Naive thymus-derived CD8-positive, alpha-beta T cell (primary cell): Measurements from ENCODE around the gene BANP. TPM values are rescaled to one million over a fixed set of nuclear protein-coding genes. Genes with fewer than 3 reads are reported as not detected.
"Not testable (repeated sequence)": the region's sequence is repeated elsewhere in the genome, so short reads cannot be mapped to it uniquely, and the experiment has no call there.

Experiments
- ATAC-seq, 2 donors: fragments of 150-1000 bp; cut with Tn5 transposase in 1 of 2; sonication (Bioruptor Pico), chemical (Tn5 transposase) in 1 of 2; 1 replicate in 1 of 2; 2 replicates in 1 of 2; pipeline ENCODE4 v1.10.0; 2021; ENCODE audit warnings: mild to moderate bottlenecking in 2 of 2, moderate library complexity in 2 of 2
- POLR2A ChIA-PET: fragments of 350-600 bp; sonication (Branson Sonifier 250); formaldehyde crosslinking; loops from one replicate; lab custom pipeline; 2021; ENCODE audit warnings: antibody characterized with exemption; lab: Charles Lee
- DNase-seq, 10 donors: peaks; one replicate each; pipeline versions ENCODE4 v3.0.0 to v3.0.0-alpha.2; 2020 to 2022
- H3K27ac Mint-ChIP-seq, 10 donors: one replicate each; pipeline ENCODE4 v1.8.0; 2020 to 2022; ENCODE audit warnings: mild to moderate bottlenecking in 10 of 10, mixed read lengths in 10 of 10, moderate library complexity in 4 of 10, inconsistent platforms in 1 of 10
- H3K27me3 Mint-ChIP-seq, 5 donors: one replicate each; pipeline ENCODE4 v1.8.0; 2021 to 2022; ENCODE audit warnings: mixed read lengths in 5 of 5
- H3K36me3 Mint-ChIP-seq, 3 donors: one replicate each; pipeline ENCODE4 v1.8.0; 2020 to 2022; ENCODE audit warnings: mixed read lengths in 3 of 3, mild to moderate bottlenecking in 2 of 3, inconsistent platforms in 1 of 3
- H3K4me1 Mint-ChIP-seq, 4 donors: one replicate each; pipeline ENCODE4 v1.8.0; 2021 to 2022; ENCODE audit warnings: mixed read lengths in 4 of 4
- H3K4me3 Mint-ChIP-seq, 10 donors: one replicate each; pipeline ENCODE4 v1.8.0; 2020 to 2022; ENCODE audit warnings: mild to moderate bottlenecking in 10 of 10, mixed read lengths in 10 of 10, moderate library complexity in 6 of 10, inconsistent platforms in 1 of 10
- H3K9me3 Mint-ChIP-seq, 9 donors: one replicate each; pipeline ENCODE4 v1.8.0; 2020 to 2022; ENCODE audit warnings: mixed read lengths in 9 of 9, mild to moderate bottlenecking in 3 of 9, inconsistent platforms in 1 of 9, moderate library complexity in 1 of 9
- polyA plus RNA-seq, 3 donors: library from polyadenylated mRNA; unstranded; fragments of 300-500 nt; fragmentation: Illumina TruSeq; gene quantifications; one replicate each; pipeline ENCODE4 v1.2.3, GENCODE V29; 2021
- total RNA-seq, 8 experiments: library from RNA in 2 of 8; stranded (reverse) in 2 of 8; gene quantifications; one replicate each; pipeline ENCODE4 v1.2.3 and lab custom pipeline; 2021 to 2026

Gene BANP
- total and polyA plus RNA-seq, 5 experiments from 2014 or later, result 13.4 to 89.4 (median 29.1) TPM

DNA sequence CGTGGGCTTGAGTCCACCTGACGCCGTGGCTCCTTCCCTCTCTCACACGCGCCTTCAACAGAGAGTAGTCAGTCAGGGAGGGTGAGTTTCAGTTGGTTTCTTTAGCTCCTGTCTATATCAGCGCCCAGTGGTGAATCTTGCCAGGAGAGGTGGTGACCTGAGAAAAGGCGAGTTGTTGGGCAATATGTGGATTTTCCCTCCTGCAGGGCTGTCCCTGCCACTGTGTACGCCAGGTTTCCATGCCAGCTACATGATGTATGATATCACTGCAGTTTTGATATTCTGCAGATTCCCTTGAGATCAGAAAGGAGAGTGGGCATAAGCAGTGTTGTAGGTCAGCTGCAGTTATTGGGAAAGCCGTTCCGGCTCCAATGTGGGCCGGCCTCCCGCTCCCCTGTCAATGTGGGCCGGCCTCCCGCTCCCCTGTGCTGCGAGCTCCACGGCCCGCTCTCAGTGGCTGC lies 31.4 kb downstream of the BANP start:
- no peak for DNase-seq
- POLR2A ChIA-PET, result no interaction called here
- peak overlapping the region in 2 of 10 donors; percentile 19 to 27 for H3K27ac Mint-ChIP-seq
- no peaks in the 10 kb centered on the region for H3K9me3 Mint-ChIP-seq
- H3K4me1 Mint-ChIP-seq, result peaks cover 0 to 62% (median 29%) of the 10 kb centered on the region in 4 donors
- no peak overlapping the region for H3K4me3 Mint-ChIP-seq
- H3K27me3 Mint-ChIP-seq, result no peaks in the 10 kb centered on the region
- ATAC-seq, result no peak
- H3K36me3 Mint-ChIP-seq, result peaks cover 8 to 85% (median 36%) of the 10 kb centered on the region in 3 donors

DNA sequence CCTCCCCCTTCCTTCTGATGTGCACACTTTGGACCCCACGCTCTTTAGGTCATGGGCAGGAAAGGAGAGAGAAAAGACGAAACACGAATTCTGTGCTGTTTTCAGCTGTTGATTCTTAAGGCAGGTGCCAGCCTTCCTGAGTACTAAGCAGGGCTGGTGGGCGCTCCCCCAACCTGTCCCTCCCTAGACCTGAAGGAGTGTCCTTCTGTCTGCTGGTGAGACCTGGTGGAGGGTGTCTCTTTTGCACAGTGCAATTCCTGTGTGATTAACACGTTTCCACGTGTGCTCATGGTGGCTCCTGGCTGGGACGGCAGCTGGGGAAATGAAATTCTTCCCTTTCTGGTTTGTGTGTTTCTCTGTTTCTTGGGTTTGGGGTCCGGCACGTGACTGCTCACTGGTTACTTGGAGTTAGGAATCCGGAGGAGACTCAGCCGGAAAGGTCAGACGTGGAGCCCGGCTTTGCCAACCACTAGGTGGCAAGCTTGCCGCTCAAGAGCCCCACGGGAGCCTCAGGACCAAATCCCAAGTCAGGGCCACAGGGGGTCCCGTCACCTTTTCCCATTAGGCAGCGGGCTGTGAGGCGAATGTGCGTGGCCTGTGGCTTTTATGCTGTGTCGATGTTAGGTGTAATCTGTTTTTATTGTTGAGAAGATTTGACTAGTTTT lies 32.0 kb downstream of the BANP start:
- Mint-ChIP-seq H3K36me3 (peaks cover 8 to 86% (median 34%) of the 10 kb centered on the region in 3 donors), H3K27ac (peak overlapping the region in 1 of 10 donors; percentile 27), H3K4me1 (peaks cover 0 to 62% (median 29%) of the 10 kb centered on the region in 4 donors)
- ATAC-seq, H3K27me3 Mint-ChIP-seq, H3K9me3 Mint-ChIP-seq, POLR2A ChIA-PET, H3K4me3 Mint-ChIP-seq, DNase-seq: not testable (repeated sequence)

DNA sequence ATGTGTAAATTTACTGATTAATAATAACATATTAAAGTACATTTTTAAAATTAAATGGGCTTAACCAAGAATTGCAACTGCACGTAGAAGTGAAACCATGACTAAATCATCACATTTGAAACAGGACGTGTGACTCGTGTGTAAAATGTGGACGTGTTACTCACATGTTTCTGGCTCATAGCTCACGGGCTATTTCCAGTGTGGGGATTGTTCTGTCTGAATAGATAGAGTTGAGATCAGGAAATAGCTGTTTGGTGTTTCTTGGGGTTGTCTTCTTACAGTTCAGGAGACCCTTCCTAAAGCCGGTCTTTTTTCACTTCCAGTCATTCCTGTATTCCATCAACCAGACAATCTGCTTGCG lies 32.5 kb downstream of the BANP start:
- H3K9me3 Mint-ChIP-seq, H3K4me3 Mint-ChIP-seq, DNase-seq, H3K27ac Mint-ChIP-seq, POLR2A ChIA-PET, H3K27me3 Mint-ChIP-seq, ATAC-seq: not testable (repeated sequence)
- H3K4me1 Mint-ChIP-seq, result peaks cover 0 to 60% (median 28%) of the 10 kb centered on the region in 4 donors
- peaks cover 8 to 85% (median 33%) of the 10 kb centered on the region in 3 donors for H3K36me3 Mint-ChIP-seq

DNA sequence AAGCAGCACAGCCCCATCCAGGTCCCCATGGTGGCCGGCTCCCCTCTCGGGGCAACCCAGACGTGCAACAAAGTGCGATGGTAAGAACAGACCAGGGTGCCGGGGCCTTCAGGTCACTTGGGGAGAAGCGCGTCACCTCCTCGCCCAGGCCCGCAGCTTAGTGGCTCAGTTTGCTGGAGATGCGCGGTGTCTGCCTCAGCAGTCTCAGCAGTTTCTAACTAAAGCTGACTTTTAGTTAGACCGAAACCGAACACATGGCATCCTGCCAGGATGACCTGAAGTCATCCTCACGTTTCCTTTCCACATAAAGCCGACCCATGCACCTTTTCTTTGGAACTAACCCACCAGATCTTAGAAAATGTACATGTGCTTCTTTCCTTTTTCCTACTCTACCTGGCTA lies 32.9 kb downstream of the BANP start:
- H3K27me3 Mint-ChIP-seq, DNase-seq, POLR2A ChIA-PET, ATAC-seq, H3K4me3 Mint-ChIP-seq, H3K27ac Mint-ChIP-seq, H3K9me3 Mint-ChIP-seq: not testable (repeated sequence)
- Mint-ChIP-seq H3K36me3 (peaks cover 8 to 86% (median 30%) of the 10 kb centered on the region in 3 donors), H3K4me1 (peaks cover 0 to 55% (median 24%) of the 10 kb centered on the region in 4 donors)

DNA sequence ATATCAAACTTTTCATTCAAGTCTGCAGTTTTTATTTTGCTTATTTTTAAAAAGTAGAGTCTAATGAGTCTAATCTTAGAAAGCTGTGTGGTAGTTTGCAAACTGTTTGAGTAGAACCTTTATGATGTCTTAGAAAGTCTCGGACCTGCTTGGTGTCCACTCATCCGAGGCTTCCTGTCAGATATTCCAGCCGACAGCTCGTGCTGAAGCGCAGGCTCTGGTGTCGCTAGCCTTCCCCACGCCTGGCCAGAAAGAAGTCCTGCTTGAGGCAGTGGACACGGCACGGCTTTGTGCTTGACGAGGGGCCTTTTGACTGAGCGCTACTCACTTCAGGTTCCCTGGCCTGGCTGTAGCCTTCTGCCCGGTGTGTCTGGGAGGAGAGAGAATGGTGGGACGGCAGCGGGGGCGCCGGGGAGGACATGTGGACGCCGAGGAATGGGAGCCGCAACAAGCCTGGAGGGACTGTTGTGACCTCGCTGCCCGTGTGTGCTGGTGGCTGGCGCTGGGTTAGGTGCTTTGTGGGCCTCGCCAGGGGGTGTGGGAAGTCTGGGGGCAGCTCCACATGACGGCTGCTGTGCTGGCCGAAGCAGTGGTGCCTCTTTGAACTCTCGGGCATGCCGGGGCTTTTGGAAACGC lies 33.5 kb downstream of the BANP start:
- no peaks in the 10 kb centered on the region for H3K9me3 Mint-ChIP-seq
- H3K4me3 Mint-ChIP-seq, result no peak overlapping the region
- DNase-seq (no peak), ATAC-seq (no peak)
- H3K4me1 Mint-ChIP-seq, result peaks cover 0 to 49% (median 21%) of the 10 kb centered on the region in 4 donors
- peak overlapping the region in 1 of 10 donors; percentile 20 for H3K27ac Mint-ChIP-seq
- POLR2A ChIA-PET, result no interaction called here
- H3K27me3 Mint-ChIP-seq, result no peaks in the 10 kb centered on the region
- peaks cover 8 to 84% (median 29%) of the 10 kb centered on the region in 3 donors for H3K36me3 Mint-ChIP-seq

DNA sequence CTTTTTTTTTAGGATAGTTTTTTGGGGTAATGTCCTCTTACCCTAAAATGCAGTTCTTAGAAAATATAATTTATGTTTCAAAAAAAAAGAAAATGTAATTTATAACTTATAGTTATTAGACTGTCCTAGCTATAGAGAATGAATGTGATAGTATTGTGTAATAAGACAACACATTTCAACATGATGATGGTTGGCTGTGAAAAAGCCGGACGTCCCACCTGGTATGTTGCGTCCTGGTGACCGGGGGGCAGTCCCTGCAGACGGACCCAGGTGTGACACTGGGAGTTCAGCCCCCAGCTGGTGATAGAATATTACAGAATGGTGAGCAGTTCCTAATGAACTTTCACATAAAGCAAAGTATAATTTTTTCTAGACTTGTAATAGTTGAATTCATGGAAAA lies 34.3 kb downstream of the BANP start:
- H3K27ac Mint-ChIP-seq, ATAC-seq, H3K4me3 Mint-ChIP-seq, H3K27me3 Mint-ChIP-seq, DNase-seq, POLR2A ChIA-PET, H3K9me3 Mint-ChIP-seq: not testable (repeated sequence)
- Mint-ChIP-seq H3K4me1 (peaks cover 0 to 44% (median 16%) of the 10 kb centered on the region in 4 donors), H3K36me3 (peaks cover 8 to 80% (median 30%) of the 10 kb centered on the region in 3 donors)

DNA sequence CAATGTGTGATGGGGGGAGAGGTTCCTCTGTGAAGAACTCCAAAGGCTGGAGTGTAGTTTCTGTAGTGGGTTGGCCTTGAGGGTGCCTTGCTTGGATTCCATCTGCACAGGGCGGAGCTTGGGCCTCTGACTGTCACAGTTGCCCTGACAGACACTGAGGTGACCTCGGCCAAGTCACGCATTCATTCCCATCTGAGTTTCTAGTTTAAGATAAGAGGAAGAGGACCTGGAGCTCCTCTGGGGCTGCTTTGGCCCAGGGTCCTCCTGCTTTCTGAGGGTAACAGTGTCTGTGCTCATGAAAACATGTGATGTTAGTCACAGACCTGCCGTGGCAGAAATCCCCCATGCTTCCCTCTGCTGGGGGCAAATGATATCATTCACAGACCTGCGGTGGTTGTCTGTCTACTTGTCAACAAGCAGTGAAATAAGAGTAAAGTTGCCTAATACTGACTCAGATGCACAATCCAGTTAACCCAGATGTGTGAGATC lies 35.2 kb downstream of the BANP start:
- H3K4me1 Mint-ChIP-seq, result peaks cover 0 to 34% (median 11%) of the 10 kb centered on the region in 4 donors
- ATAC-seq (peak in 1 of 2 donors; percentile 57), DNase-seq (peak in 1 of 10 donors; percentile 21)
- H3K27me3 Mint-ChIP-seq, H3K9me3 Mint-ChIP-seq, H3K4me3 Mint-ChIP-seq, H3K27ac Mint-ChIP-seq, POLR2A ChIA-PET: not testable (repeated sequence)
- H3K36me3 Mint-ChIP-seq, result peaks cover 6 to 82% (median 28%) of the 10 kb centered on the region in 3 donors

DNA sequence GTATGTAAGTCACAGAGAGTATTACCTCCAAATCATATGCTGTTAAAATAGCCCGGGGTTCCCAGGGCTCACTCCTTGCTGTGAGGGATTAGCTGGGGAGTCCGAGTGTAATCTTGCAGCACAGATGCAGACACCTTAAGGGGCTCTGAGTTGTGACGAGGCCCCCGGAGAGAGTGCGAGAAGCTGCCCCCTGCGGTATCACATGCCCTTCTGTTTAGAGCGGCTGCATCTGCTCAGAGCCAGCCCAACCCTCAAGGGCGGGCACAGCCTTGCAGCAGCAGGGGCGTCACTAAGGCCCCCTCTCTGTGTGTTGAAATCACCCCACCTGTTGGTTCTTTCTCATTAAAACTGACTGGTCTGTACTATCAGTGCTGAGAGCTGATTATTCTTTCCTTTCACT lies 37.4 kb downstream of the BANP start:
- H3K27ac Mint-ChIP-seq, H3K27me3 Mint-ChIP-seq, H3K4me3 Mint-ChIP-seq, H3K9me3 Mint-ChIP-seq, DNase-seq, POLR2A ChIA-PET, ATAC-seq: not testable (repeated sequence)
- H3K4me1 Mint-ChIP-seq, result peaks cover 0 to 15% (median 5%) of the 10 kb centered on the region in 4 donors
- peaks cover 0 to 77% (median 16%) of the 10 kb centered on the region in 3 donors for H3K36me3 Mint-ChIP-seq

DNA sequence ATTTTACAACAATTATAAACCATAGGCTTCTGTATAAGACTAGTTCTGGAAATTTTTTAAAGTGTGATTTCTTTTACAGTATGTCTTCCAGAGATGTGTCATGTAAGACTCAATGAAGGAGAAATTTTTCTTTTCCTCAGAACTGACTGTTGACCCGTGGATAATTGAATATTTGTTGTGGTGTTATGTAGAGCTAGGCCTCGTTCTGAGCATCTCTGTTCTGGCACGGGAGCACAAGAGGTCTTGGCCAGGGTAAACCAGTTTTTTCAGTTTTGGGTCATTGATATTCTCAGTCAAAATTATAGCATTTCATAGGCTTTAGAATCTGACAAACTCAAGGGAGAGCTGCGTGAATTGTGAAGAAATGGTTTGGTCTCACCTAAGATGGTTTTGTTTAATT lies 39.0 kb downstream of the BANP start:
- POLR2A ChIA-PET, ATAC-seq, H3K27me3 Mint-ChIP-seq: not testable (repeated sequence)

DNA sequence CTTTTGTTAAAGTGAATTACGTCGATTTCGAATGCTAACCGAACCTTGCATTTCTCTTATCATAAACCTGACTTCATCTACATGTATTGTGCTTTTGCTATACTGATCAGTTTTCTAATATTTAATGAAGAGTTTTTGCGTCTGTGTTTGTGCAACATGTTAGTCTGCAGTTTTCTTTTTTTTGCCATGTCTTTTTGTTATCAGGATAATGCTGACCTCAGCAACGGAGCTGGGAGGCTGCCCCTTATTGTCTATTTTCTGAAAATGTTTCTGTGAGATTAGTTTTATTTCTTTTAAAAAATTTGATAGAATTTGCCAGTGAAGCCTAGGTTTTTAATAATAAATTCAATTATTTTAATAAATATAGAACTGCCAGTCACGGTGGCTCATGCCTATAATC lies 40.9 kb downstream of the BANP start:
- Mint-ChIP-seq H3K4me1 (peaks cover 1 to 10% (median 5%) of the 10 kb centered on the region in 4 donors), H3K36me3 (peaks cover 0 to 65% (median 5%) of the 10 kb centered on the region in 3 donors), H3K27ac (peak overlapping the region in 1 of 10 donors; percentile 43)
- H3K9me3 Mint-ChIP-seq, ATAC-seq, H3K4me3 Mint-ChIP-seq, H3K27me3 Mint-ChIP-seq, DNase-seq, POLR2A ChIA-PET: not testable (repeated sequence)

More for the DNA sequence above, 39.0 kb downstream of the BANP start:
- not testable (repeated sequence) for H3K4me3 Mint-ChIP-seq, DNase-seq, H3K9me3 Mint-ChIP-seq
- peaks cover 0 to 10% (median 6%) of the 10 kb centered on the region in 4 donors for H3K4me1 Mint-ChIP-seq
- H3K36me3 Mint-ChIP-seq, result peaks cover 0 to 71% (median 9%) of the 10 kb centered on the region in 3 donors
- H3K27ac Mint-ChIP-seq, result peak overlapping the region in 1 of 10 donors; percentile 57

DNA sequence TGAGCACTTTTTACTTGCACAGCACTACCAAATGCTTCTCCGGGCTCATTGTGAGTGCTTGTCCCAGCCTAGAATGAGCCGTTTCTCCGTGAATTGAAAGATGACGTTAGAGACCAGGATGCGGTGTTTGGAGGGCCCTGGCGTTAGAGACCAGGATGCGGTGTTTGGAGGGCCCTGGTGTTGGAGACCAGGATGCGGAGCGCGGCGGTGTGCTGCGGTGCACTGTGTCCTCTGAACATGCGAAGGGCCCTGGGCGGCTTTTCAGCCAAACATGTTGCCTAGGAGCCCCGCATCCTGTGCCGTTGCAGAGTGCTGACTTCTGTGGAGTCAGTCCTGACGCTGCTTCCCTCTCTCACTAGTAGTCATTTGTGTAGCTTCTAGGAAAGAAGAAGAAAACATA lies 42.7 kb downstream of the BANP start:
- POLR2A ChIA-PET, result no interaction called here
- Mint-ChIP-seq H3K4me1 (peaks cover 6 to 16% (median 10%) of the 10 kb centered on the region in 4 donors), H3K36me3 (peaks cover 0 to 52% (median 7%) of the 10 kb centered on the region in 3 donors), H3K27ac (no peak overlapping the region), H3K27me3 (no peaks in the 10 kb centered on the region), H3K4me3 (no peak overlapping the region), H3K9me3 (no peaks in the 10 kb centered on the region)
- no peak for DNase-seq
- ATAC-seq, result no peak

DNA sequence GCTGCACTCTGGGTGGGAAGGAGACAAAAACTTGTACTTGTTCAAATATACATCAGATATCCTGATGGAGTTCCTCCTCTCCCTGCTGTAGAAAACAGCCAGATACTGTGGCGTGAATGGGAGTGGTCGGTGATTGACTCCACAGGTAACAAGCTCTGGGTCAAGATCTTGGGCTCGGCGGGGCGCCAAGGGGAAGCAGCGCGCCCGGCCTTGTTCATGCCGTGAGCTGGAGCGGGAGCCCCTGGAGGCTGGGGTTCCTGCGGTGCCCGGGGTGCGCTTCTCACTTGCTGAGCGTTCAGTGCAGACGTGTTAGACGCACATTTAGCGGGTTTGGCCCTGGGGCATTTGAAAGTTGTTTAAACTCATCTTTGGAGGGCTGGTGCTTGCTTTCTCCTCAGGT lies 44.4 kb downstream of the BANP start:
- H3K27me3 Mint-ChIP-seq, result no peaks in the 10 kb centered on the region
- no peak for ATAC-seq
- H3K4me3 Mint-ChIP-seq, result no peak overlapping the region
- H3K27ac Mint-ChIP-seq, result peak overlapping the region in 1 of 10 donors; percentile 37
- POLR2A ChIA-PET, result no interaction called here
- H3K36me3 Mint-ChIP-seq, result peaks cover 0 to 42% (median 5%) of the 10 kb centered on the region in 3 donors
- no peaks in the 10 kb centered on the region for H3K9me3 Mint-ChIP-seq
- peaks cover 6 to 14% (median 7%) of the 10 kb centered on the region in 4 donors for H3K4me1 Mint-ChIP-seq
- no peak for DNase-seq
